ENCODE results near the gene PRKG1.
"Not testable (repeated sequence)": the region's sequence is repeated elsewhere in the genome, so short reads cannot be mapped to it uniquely, and the experiment has no call there.

Gene PRKG1

DNA sequence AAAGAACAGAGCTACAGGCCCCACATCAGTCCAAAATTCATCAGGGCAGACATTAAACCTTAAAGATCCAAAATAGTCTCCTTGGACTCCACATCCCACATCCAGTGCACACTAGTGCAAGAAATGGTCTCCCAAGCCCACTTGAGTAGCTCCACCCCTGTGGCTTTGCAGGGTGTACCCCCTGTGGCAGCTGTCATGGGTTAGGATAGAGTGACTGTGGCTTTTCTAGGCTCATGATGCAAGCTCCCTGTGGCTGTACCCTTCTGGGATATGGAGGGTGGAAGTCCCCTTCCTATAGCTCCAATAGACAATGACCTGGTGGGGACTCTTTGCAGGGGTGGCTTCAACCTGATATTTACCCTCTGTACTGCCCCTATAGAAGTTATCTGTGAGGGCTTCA lies 1111.0 kb downstream of the PRKG1 start:
- Mint-ChIP-seq H3K27ac (no peak overlapping the region), H3K27me3 (no peaks in the 10 kb centered on the region), H3K4me1 (no peaks in the 10 kb centered on the region), H3K9me3 (peaks cover 4 to 14% of the 10 kb centered on the region in 2 donors), H3K4me3 (no peak overlapping the region)
- DNase-seq (no peak), ATAC-seq (no peak)

DNA sequence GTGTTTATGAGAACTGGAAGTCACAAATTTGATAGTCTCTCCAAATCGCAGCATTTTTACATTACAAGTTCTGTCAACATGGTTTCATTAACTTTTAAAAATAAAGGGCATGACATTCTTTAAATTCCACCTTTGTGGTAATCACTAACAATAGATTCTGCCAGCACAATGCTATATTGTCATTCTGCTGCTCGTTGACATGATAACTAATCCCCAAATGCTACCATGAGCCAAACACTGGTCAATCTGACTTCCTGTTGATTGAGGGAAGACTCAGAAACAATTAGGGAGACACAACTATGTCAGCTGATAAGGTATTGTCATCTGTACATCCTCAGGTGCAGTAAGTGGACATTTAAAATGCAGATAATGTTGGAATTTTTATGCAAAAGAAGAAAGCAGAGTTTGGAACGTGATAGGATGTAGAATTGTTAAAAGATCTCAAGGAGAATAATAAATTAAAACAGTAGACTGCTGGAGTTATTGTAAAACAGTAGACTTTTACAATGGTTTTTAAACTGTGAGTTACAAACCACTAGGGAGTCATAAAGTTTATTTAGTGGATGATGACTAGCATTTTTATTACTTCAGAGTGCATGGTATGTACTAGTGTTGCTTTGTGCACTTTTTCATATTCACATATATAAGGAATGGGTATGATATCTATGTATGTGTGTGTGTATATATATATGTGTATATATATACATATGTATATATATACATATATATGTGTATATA lies 1113.4 kb downstream of the PRKG1 start:
- Mint-ChIP-seq H3K27me3 (no peaks in the 10 kb centered on the region), H3K9me3 (peaks cover 0 to 5% of the 10 kb centered on the region in 2 donors), H3K4me1 (no peaks in the 10 kb centered on the region), H3K4me3 (no peak overlapping the region), H3K27ac (no peak overlapping the region)
- ATAC-seq, result no peak
- DNase-seq, result no peak

DNA sequence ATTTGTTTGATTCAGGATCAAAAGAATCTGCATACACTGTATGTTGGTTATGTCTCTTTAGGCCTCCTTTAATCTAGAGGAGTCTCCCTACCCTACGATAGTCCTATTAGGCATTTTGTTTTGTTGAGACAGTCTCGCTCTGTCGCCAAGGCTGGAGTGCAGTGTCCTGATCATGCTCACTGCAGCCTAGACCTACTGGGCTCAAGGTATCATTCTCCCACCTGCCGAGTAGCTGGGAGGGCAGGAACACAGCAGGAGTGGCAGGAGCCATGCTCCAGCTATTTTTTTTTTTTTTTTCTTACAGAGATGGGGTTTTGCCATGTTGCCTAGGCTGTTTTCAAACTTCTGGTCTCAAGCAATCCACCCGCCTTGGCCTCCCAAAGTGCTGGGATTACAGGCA lies 1116.8 kb downstream of the PRKG1 start:
- DNase-seq (no peak), ATAC-seq (no peak)
- H3K27me3 Mint-ChIP-seq, result no peaks in the 10 kb centered on the region
- no peaks in the 10 kb centered on the region for H3K4me1 Mint-ChIP-seq
- H3K9me3 Mint-ChIP-seq, result no peaks in the 10 kb centered on the region
- H3K4me3 Mint-ChIP-seq, result no peak overlapping the region
- H3K27ac Mint-ChIP-seq, result no peak overlapping the region

DNA sequence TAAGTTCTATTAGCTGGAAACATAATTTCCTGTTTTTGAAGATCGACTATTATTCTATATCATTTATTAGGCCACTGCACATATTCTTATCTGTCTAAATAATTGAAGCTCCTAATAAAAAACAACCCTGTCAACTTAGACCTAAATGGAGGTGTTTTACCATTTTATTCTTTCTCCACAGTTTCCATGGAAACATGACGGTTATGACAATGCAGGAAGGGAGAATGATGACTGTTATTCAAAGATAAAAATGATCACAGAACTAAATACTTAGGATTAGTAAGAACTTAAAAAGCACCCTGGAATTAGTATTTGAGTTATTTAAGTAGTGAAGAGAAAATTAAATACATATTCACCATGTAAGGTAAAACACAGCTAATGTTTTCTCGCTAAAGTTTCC lies 1119.9 kb downstream of the PRKG1 start:
- Mint-ChIP-seq H3K27me3 (no peaks in the 10 kb centered on the region), H3K27ac (no peak overlapping the region), H3K4me3 (no peak overlapping the region), H3K4me1 (no peaks in the 10 kb centered on the region), H3K9me3 (no peaks in the 10 kb centered on the region)
- no peak for ATAC-seq
- no peak for DNase-seq

DNA sequence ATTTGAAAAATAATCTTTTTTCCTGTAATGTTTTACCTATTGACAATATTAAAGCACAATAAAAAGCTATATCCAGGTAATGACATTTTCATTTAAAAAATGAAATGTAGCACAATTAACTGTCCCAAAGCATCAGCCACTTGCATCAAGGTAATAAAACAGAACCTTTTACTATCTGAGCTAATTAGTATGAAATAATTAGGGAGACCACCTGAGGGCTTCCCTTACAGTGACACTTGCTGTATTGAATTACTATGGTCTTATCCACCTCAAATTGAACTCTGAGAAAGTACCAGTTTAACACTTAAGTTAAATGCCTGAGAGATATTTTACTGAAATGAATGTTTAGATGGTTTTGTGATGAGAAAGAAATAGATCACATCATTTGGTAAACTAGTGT lies 1120.4 kb downstream of the PRKG1 start:
- Mint-ChIP-seq H3K27ac (no peak overlapping the region), H3K27me3 (no peaks in the 10 kb centered on the region)

DNA sequence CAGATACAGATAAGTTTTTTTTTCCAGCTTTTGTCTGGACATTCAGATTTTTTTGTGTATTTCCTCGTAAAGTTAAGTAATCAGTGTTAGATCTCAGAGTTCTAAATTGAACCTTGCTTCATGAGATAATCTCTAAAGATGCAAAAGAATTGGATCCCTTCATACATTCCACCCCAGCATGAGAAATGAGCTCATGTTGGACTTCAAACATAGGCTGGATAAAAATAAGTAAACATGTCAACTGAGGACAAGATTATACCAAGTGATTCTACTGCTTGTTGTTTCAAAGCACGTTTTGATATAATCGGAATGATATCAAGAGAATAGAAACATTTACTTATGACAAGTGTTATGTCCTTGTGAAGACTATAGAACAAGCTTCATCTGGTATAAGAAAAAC lies 1122.8 kb downstream of the PRKG1 start:
- Mint-ChIP-seq H3K4me3 (no peak overlapping the region), H3K27me3 (no peaks in the 10 kb centered on the region)

More for the DNA sequence above, 1120.4 kb downstream of the PRKG1 start:
- ATAC-seq (no peak), DNase-seq (no peak)
- Mint-ChIP-seq H3K9me3 (no peaks in the 10 kb centered on the region), H3K4me3 (no peak overlapping the region), H3K4me1 (no peaks in the 10 kb centered on the region)

DNA sequence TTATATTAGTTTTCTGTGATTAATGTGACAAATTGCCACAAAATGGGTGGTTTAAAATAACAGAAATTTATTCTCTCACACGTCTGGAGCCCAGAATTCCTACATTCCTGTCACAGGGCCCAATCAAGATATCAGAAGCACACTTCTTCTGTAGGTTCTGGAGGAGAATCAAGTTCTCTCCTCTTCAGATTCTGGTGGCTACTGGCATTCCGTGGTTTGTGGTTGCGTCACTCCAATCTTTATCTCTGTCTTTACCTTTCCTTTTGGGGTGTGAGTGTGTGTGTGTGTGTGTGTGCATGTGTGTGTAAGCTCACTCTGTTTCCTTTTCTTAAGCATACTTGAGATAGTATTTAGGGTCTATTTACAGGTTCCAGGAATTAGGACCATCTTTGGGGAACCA lies 1124.3 kb downstream of the PRKG1 start:
- no peaks in the 10 kb centered on the region for H3K27me3 Mint-ChIP-seq
- DNase-seq (no peak), ATAC-seq (no peak)
- no peaks in the 10 kb centered on the region for H3K4me1 Mint-ChIP-seq
- H3K9me3 Mint-ChIP-seq, result no peaks in the 10 kb centered on the region
- no peak overlapping the region for H3K4me3 Mint-ChIP-seq
- H3K27ac Mint-ChIP-seq, result no peak overlapping the region

More for the DNA sequence above, 1122.8 kb downstream of the PRKG1 start:
- Mint-ChIP-seq H3K27ac (no peak overlapping the region), H3K9me3 (no peaks in the 10 kb centered on the region), H3K4me1 (no peaks in the 10 kb centered on the region)
- DNase-seq, result no peak
- no peak for ATAC-seq

DNA sequence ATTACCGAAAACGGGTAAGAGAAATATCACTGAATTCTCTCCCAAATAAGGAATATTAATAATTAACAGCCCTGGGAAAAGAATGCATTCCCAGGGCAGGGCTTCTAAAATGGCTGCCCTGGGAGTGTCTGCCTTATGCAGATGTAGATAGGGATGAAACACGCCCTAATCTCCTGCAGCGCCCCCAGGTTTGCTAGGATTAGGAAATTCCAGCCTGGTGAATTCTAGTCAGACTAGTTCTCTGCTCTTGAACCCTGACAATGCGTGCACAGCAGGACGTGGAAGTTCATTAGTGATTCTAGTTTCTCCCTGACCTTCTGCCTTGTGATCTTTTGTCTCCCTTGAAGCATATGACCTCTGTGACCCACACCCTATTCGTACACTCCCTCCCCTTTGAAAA lies 1130.6 kb downstream of the PRKG1 start:
- H3K27me3 Mint-ChIP-seq, H3K27ac Mint-ChIP-seq, H3K9me3 Mint-ChIP-seq, H3K4me1 Mint-ChIP-seq, H3K4me3 Mint-ChIP-seq, DNase-seq, ATAC-seq: not testable (repeated sequence)

DNA sequence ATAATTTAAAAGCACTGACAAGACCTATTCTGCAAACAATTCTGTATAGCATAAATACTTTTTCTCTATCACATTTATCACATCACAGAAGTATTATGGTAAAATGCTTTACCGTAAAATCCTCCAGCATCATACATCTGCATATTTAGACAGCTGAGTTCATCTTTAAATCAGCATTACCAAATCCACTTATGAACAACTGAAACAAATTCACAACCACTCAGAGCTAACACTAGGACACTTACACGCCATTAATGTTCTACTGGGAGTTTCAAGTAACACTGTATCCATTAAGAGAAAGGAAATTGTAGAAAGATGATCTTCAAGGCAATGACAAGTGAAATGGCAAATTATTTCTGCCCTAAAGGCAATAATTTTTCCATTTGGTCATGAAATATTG lies 1134.1 kb downstream of the PRKG1 start:
- Mint-ChIP-seq H3K4me3 (no peak overlapping the region), H3K27ac (no peak overlapping the region), H3K4me1 (no peaks in the 10 kb centered on the region), H3K27me3 (peaks cover 10% of the 10 kb centered on the region), H3K9me3 (no peaks in the 10 kb centered on the region)
- DNase-seq (no peak), ATAC-seq (no peak)

DNA sequence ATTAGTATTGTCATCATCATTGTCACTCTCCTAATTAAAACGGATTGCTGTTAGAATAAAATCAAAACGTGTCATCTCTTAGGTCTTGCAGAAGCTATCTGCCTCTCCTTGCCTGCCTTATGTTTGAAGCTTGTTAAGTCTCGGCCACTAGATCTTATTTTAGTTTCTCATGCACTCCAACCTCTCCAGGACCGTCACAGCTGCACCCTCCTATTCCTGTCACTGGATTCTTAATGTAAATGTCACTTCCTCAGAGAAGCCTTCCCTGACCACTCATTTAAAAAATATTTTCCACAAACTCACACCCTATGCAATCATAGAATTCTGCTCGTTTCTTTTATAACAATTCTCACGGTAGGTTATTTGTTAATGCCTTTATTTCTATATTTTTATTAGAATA lies 1135.9 kb downstream of the PRKG1 start:
- ATAC-seq (no peak), DNase-seq (no peak)
- Mint-ChIP-seq H3K27ac (no peak overlapping the region), H3K4me1 (no peaks in the 10 kb centered on the region), H3K9me3 (no peaks in the 10 kb centered on the region), H3K27me3 (peaks cover 10% of the 10 kb centered on the region), H3K4me3 (no peak overlapping the region)

DNA sequence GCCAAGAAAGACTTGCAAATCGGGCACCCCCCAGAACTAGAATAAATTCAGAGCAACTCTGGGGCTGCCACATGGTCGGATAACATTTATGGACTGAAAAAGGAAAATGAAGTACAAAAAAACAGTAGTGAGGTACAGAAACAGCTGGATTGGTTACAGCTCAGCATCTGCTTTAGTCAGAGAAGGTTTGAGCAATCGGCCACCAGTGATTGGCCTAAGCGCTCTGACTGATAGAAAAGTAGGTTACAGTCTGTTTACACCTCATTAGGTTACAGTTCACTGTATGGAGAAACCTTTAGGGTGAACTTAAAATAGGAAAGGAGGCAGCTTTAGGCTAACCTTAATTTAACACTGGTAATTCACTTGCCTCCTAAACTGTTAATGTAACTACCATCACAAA lies 1137.8 kb downstream of the PRKG1 start:
- Mint-ChIP-seq H3K9me3 (no peaks in the 10 kb centered on the region), H3K4me3 (no peak overlapping the region), H3K27me3 (no peaks in the 10 kb centered on the region), H3K4me1 (no peaks in the 10 kb centered on the region), H3K27ac (no peak overlapping the region)
- DNase-seq (no peak), ATAC-seq (no peak)

DNA sequence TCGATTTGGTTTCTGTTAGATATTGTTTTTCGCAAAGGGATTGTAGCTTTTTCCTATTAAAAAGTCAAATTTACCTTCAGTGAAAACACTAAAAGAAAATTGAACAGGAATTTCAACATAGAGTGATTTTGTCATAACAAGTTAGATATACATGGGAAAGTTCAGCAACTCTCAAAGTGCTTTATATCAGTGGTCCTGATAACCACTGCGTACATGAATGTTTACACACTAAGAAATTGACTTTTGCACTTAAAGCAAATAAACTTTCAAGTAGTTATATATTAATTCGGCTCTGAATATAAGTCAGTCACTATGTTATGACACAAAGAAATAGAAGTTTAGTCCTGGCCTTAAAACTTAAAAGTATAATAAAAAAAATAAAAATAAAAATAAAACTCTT lies 1138.5 kb downstream of the PRKG1 start:
- no peaks in the 10 kb centered on the region for H3K27me3 Mint-ChIP-seq
- no peak for ATAC-seq
- DNase-seq, result no peak
- no peaks in the 10 kb centered on the region for H3K9me3 Mint-ChIP-seq
- H3K27ac Mint-ChIP-seq, result no peak overlapping the region
- H3K4me1 Mint-ChIP-seq, result no peaks in the 10 kb centered on the region
- no peak overlapping the region for H3K4me3 Mint-ChIP-seq

DNA sequence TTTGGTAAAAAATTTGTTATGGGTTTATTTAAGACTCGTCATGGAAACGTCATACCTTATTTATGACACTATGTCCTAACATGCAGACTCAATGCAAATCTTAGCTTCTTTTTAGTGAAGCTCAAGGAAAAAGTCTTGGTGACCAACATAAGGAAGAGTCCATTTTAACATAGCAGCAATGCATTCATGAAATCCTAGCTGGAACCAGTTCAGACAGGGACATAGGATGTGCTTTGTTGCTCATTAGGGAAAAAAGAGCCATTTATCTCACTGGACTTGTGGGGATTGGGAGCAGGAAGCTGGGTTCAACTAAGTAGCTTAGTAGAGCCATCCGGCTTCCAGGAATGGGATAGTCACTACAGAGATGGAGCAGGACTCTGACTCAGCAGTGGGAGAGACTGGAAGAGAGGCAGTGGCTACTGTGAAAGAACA lies 1139.0 kb downstream of the PRKG1 start:
- DNase-seq (no peak), ATAC-seq (no peak)
- H3K4me1 Mint-ChIP-seq, result no peaks in the 10 kb centered on the region
- no peak overlapping the region for H3K4me3 Mint-ChIP-seq
- H3K27me3 Mint-ChIP-seq, result no peaks in the 10 kb centered on the region
- H3K9me3 Mint-ChIP-seq, result no peaks in the 10 kb centered on the region
- H3K27ac Mint-ChIP-seq, result peak overlapping the region; percentile 19 to 40

DNA sequence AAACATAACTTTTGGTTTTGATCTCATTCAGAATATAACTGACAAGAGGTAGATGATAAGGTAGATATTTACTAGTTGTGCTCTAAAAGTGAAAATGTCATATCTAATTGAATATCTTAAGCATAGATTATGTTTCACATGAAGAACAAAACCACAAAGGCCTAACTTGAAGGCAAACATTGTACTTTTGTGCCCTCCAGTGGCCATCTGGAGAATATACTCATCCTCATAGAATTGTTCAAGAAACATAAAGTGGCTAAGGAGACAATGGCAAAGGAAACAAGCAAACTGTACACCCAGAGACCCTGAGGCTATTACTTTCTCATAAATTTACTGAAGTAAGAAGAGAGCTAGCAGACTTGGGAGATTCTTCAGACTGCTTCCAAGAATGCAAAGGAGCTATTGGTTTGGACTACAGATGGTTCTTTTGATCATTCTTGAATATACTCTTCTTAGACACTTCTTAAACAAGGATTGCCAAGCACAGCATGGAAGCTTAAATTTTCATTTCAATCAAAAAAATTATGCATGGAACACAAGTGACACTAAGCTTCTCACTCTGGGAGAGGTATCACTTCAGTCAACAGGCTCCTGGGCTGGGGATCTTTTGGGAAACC lies 1141.6 kb downstream of the PRKG1 start:
- no peak overlapping the region for H3K27ac Mint-ChIP-seq
- H3K9me3 Mint-ChIP-seq, result no peaks in the 10 kb centered on the region
- no peak overlapping the region for H3K4me3 Mint-ChIP-seq
- DNase-seq, result peak; percentile 8 to 16
- H3K4me1 Mint-ChIP-seq, result no peaks in the 10 kb centered on the region
- ATAC-seq, result peak; percentile 61
- no peaks in the 10 kb centered on the region for H3K27me3 Mint-ChIP-seq

DNA sequence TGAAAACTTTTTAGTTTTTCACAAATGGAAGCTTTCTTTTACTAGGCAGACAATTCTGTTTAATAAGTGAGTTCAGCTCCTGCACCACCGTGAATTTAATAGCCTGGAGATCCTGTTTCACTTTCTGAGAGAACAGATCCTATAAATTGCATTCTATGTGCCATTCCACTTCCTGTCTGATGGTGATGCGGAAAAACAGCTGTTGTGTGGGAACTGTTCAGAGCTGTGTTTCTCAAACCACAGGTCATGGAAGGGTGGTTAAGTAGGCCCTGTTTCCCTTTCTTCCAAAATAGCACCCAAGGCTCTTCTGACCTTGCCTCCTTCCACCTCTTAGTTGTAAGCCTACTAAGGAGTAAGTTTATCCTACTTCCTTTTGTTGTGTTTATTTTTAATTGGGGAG lies 1142.6 kb downstream of the PRKG1 start:
- Mint-ChIP-seq H3K27me3 (no peaks in the 10 kb centered on the region), H3K4me3 (no peak overlapping the region), H3K9me3 (no peaks in the 10 kb centered on the region), H3K4me1 (no peaks in the 10 kb centered on the region), H3K27ac (no peak overlapping the region)
- ATAC-seq (no peak), DNase-seq (no peak)

DNA sequence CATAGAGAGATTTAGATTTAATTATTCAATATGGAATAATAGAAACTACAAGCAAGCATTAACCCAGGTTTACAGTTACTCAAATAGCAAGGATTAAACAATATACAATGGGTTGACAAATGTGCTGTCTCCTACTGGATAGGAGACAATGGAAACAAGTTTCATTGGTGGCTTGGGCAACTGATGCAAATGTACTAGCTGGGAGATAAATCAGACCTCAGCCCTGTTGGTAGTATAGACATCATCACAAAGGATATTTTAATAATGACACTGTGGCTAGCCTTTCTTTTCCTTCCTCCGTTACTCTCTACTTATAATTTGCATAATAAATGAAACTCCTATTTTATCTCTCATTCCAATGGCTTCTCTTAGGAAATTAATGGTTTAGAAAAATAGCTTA lies 1143.2 kb downstream of the PRKG1 start:
- Mint-ChIP-seq H3K27me3 (no peaks in the 10 kb centered on the region), H3K4me3 (no peak overlapping the region), H3K27ac (no peak overlapping the region), H3K4me1 (no peaks in the 10 kb centered on the region), H3K9me3 (no peaks in the 10 kb centered on the region)
- ATAC-seq (no peak), DNase-seq (no peak)

DNA sequence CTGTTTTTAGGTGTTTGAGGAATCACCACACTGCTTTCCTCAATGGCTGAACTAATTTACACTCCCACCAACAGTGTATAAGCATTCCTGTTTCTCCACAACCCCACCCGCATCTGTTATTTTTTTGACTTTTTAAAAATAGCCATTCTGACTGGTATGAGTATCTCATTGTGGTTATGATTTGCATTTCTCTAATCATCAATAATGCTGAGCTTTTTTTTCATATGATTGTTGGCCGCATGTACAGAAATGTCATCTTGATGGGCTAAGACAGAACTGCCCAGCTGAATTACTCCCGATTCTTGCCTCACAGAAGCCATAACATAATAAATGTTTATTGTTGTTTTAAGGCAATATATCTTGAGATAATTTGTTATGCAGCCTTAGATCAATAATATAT lies 1146.7 kb downstream of the PRKG1 start:
- Mint-ChIP-seq H3K9me3 (no peaks in the 10 kb centered on the region), H3K4me3 (no peak overlapping the region), H3K4me1 (no peaks in the 10 kb centered on the region), H3K27ac (no peak overlapping the region), H3K27me3 (no peaks in the 10 kb centered on the region)
- DNase-seq, result no peak
- no peak for ATAC-seq

All from stimulated activated naive CD8-positive, alpha-beta T cell treated with anti-CD3 and anti-CD28 coated beads, Interleukin-15, amount 100 ng/mL, for 72 hours (primary cell).